Retinal pigment epithelial cell (primary cell): ENCODE measurements around the gene GTF2I.
A peak's percentile ranks its signal among the peaks of the same experiment; 100 is the strongest.

ENCODE experiments used
- DNase-seq: peaks from one replicate; pipeline ENCODE4 v3.0.0-alpha.2; 2010; ENCODE audit warnings: low read depth
- H3K4me3 ChIP-seq: 2 replicates; pipeline ENCODE4 v1.5.1; 2011; ENCODE audit warnings: mild to moderate bottlenecking, low read length, control low read depth, moderate library complexity
- CTCF ChIP-seq: conservative IDR thresholded peaks from 2 replicates; pipeline ENCODE4 v1.5.1; 2011; ENCODE audit warnings: low read depth, low read length, control low read depth, inconsistent platforms

Gene GTF2I

GRCh38 chr7:74653686-74654181 is 3.8 kb upstream of the GTF2I start:
- DNase-seq: no peak
- H3K4me3 ChIP-seq: no peak overlapping the region
- TF ChIP-seq CTCF: no peak

- H3K4me3 ChIP-seq: no peak overlapping the region
- no peak for TF ChIP-seq CTCF
- no peak for DNase-seq
These were observed 2.7 kb upstream of the GTF2I start for GRCh38 chr7:74654811-74655210.

- TF ChIP-seq CTCF: no peak
- DNase-seq: no peak
- no peak overlapping the region for H3K4me3 ChIP-seq
These were observed 2.2 kb upstream of the GTF2I start for GRCh38 chr7:74655324-74655723.

GRCh38 chr7:74655768-74656440 is 1.6 kb upstream of the GTF2I start:
- no peak for TF ChIP-seq CTCF
- DNase-seq: no peak
- H3K4me3 ChIP-seq: peak overlapping the region; percentile 76

- TF ChIP-seq CTCF: no peak
- H3K4me3 ChIP-seq: peak overlapping the region; percentile 76
- DNase-seq: no peak
These were observed 1.1 kb upstream of the GTF2I start for GRCh38 chr7:74656441-74656836.

GRCh38 chr7:74656837-74657691 is 454 bp upstream of the GTF2I start:
- TF ChIP-seq CTCF: peak; percentile 28
- DNase-seq: peak; percentile 76
- H3K4me3 ChIP-seq: peak overlapping the region; percentile 76
